Keratinocyte (primary cell): ENCODE measurements around the gene HIGD2A. TPM values are rescaled to one million over a fixed set of nuclear protein-coding genes. Genes with fewer than 3 reads are reported as not detected.

Experiments
- DNase-seq: peaks from one replicate; pipeline ENCODE4 v3.0.0-alpha.2; 2011; ENCODE audit warnings: low read depth, missing footprints, low spot score
- FAIRE-seq: peaks from 2 replicates; lab custom pipeline; 2011; peaks lifted over from hg19 to GRCh38; lab: Jason Lieb, UNC
- H2AFZ ChIP-seq: 2 replicates; pipeline ENCODE4 v1.6.0; 2012; ENCODE audit warnings: low read length, control low read depth, inconsistent platforms; ENCODE audit not compliant: control insufficient read depth
- H3K27ac ChIP-seq: 2 replicates; pipeline ENCODE4 v1.5.1; 2011; ENCODE audit warnings: low read length; ENCODE audit not compliant: control insufficient read depth, insufficient read depth
- H3K27me3 ChIP-seq: 3 replicates; pipeline ENCODE4 v1.6.0; 2011; ENCODE audit warnings: low read length; ENCODE audit not compliant: control insufficient read depth, insufficient read depth; ENCODE audit errors: extremely low read depth
- H3K36me3 ChIP-seq, 2 experiments: 2 replicates in 1 of 2; 3 replicates in 1 of 2; pipeline ENCODE4 v1.5.1; 2011; ENCODE audit warnings: low read length in 2 of 2, mild to moderate bottlenecking in 1 of 2; ENCODE audit not compliant: control insufficient read depth in 2 of 2, insufficient read depth in 2 of 2; ENCODE audit errors: extremely low read depth in 1 of 2
- H3K4me1 ChIP-seq: 3 replicates; pipeline ENCODE4 v1.5.1; 2011; ENCODE audit warnings: low read length; ENCODE audit not compliant: control insufficient read depth, insufficient read depth; ENCODE audit errors: extremely low read depth
- H3K4me2 ChIP-seq: 3 replicates; pipeline ENCODE4 v1.6.0; 2011; ENCODE audit warnings: low read depth, low read length; ENCODE audit not compliant: control insufficient read depth, insufficient read depth; ENCODE audit errors: extremely low read depth
- H3K4me3 ChIP-seq, 3 experiments: fragments of 200-600 bp in 1 of 3; sonication (generic) in 1 of 3; 2 replicates in 2 of 3; 3 replicates in 1 of 3; pipeline ENCODE4 v1.5.1; 2011 to 2016; ENCODE audit warnings: low read length in 3 of 3, mild to moderate bottlenecking in 3 of 3, control low read depth in 2 of 3, inconsistent platforms in 1 of 3, low read depth in 1 of 3, mixed read lengths in 1 of 3, mixed run types in 1 of 3, moderate library complexity in 1 of 3; ENCODE audit not compliant: control insufficient read depth in 2 of 3, insufficient read depth in 2 of 3; ENCODE audit errors: extremely low read depth in 1 of 3
- H3K79me2 ChIP-seq: 2 replicates; pipeline ENCODE4 v1.6.0; 2012; ENCODE audit warnings: low read length; ENCODE audit not compliant: control insufficient read depth, insufficient read depth
- H3K9ac ChIP-seq: 3 replicates; pipeline ENCODE4 v1.6.0; 2011; ENCODE audit warnings: low read length; ENCODE audit not compliant: control insufficient read depth, insufficient read depth; ENCODE audit errors: extremely low read depth
- H3K9me1 ChIP-seq: 3 replicates; pipeline ENCODE4 v1.6.0; 2011; ENCODE audit warnings: low read length; ENCODE audit not compliant: control insufficient read depth, insufficient read depth; ENCODE audit errors: extremely low read depth
- H3K9me3 ChIP-seq: 2 replicates; pipeline ENCODE4 v1.5.1; 2012; ENCODE audit warnings: low read depth, low read length; ENCODE audit not compliant: control insufficient read depth
- H4K20me1 ChIP-seq: 3 replicates; pipeline ENCODE4 v1.6.0; 2011; ENCODE audit warnings: low read length; ENCODE audit not compliant: control insufficient read depth, insufficient read depth; ENCODE audit errors: extremely low read depth
- EZH2 ChIP-seq: IDR thresholded peaks from one replicate; pipeline ENCODE4 v1.6.1; 2012; ENCODE audit warnings: inconsistent platforms, mild to moderate bottlenecking, low read length, moderate library complexity
- dilution Hi-C: fragments of 300-500 bp; cut with MboI; formaldehyde crosslinking; loops from one replicate; pipeline ENCODE4 v1.7.0; 2020; ENCODE audit warnings: low sequenced_read_pairs; ENCODE audit not compliant: extremely low pct_ligation_motif_present
- polyA plus RNA-seq, 5 experiments: library from polyadenylated mRNA; depleted of rRNA in 3 of 5; stranded (reverse) in 3 of 5; stranded (forward) in 1 of 5; unstranded in 1 of 5; fragments of >200 nt; gene quantifications; 1 replicate in 1 of 5; 2 replicates in 3 of 5; 3 replicates in 1 of 5; pipeline versions ENCODE4 v1.2.1 to v1.2.3, GENCODE V29; 2011 to 2012; ENCODE audit warnings: missing spikeins in 2 of 5, low read depth in 1 of 5, low replicate concordance in 1 of 5
- TF ChIP-seq, protein P1 (sequence below), 3 experiments: IDR thresholded peaks in 1 of 3; conservative IDR thresholded peaks in 1 of 3; optimal IDR thresholded peaks in 1 of 3; 2 replicates in 2 of 3; 3 replicates in 1 of 3; pipeline versions ENCODE3 to v1.5.1; 2011; ENCODE audit warnings: low read length in 3 of 3, mild to moderate bottlenecking in 3 of 3, moderate library complexity in 2 of 3, control low read depth in 1 of 3, inconsistent platforms in 1 of 3; ENCODE audit not compliant: insufficient read depth in 2 of 3; ENCODE audit errors: extremely low read depth in 1 of 3

The HIGD2A gene
- polyA plus RNA-seq, 1 donor (not counting 4 experiments of a cell fraction or from before 2014, with no cell fraction given): 74.6 TPM

DNA sequence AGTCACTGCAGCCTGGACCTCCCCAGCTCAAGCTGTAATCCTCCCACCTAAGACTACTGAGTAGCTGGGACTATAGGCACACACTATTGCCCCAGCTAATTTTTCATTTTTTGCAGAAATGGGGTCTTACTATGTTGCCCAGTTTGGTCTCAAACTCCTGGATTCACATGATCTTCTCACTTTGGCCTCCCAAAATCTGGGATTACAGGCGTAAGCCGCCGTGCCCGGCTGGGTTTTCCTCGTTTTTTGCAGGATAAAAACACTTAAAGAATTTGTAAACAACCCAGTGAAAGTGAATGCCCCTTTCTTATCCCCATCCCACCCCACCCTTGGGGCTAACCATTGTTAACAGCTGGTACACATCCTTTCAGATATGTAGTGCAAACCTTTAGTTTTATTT lies 20.0 kb downstream of the HIGD2A start:
- Histone ChIP-seq H3K27me3 (no peaks in the 10 kb centered on the region), H4K20me1 (peaks cover 11% of the 10 kb centered on the region), H2AFZ (no peak overlapping the region), H3K36me3 (peaks cover 33 to 36% of the 10 kb centered on the region in 2 experiments), H3K9me3 (no peaks in the 10 kb centered on the region), H3K4me1 (peaks cover 41% of the 10 kb centered on the region), H3K9ac (no peak overlapping the region), H3K9me1 (no peaks in the 10 kb centered on the region), H3K4me3 (no peak overlapping the region), H3K4me2 (no peak overlapping the region), H3K79me2 (peaks cover 68% of the 10 kb centered on the region), H3K27ac (no peak overlapping the region)
- FAIRE-seq (no peak), DNase-seq (no peak)
- dilution Hi-C loops: no loop called here
- TF ChIP-seq, protein P1, sequence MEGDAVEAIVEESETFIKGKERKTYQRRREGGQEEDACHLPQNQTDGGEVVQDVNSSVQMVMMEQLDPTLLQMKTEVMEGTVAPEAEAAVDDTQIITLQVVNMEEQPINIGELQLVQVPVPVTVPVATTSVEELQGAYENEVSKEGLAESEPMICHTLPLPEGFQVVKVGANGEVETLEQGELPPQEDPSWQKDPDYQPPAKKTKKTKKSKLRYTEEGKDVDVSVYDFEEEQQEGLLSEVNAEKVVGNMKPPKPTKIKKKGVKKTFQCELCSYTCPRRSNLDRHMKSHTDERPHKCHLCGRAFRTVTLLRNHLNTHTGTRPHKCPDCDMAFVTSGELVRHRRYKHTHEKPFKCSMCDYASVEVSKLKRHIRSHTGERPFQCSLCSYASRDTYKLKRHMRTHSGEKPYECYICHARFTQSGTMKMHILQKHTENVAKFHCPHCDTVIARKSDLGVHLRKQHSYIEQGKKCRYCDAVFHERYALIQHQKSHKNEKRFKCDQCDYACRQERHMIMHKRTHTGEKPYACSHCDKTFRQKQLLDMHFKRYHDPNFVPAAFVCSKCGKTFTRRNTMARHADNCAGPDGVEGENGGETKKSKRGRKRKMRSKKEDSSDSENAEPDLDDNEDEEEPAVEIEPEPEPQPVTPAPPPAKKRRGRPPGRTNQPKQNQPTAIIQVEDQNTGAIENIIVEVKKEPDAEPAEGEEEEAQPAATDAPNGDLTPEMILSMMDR (optimal IDR thresholded peaks at IDR 0.05 in 1 of 3, IDR thresholded peaks at IDR 0.05 in 1 of 3, conservative IDR thresholded peaks at IDR 0.05 in 1 of 3; ENCODE audit: extremely low read depth in 1 of 3, insufficient read depth in 2 of 3, low read length in 3 of 3): no peak

DNA sequence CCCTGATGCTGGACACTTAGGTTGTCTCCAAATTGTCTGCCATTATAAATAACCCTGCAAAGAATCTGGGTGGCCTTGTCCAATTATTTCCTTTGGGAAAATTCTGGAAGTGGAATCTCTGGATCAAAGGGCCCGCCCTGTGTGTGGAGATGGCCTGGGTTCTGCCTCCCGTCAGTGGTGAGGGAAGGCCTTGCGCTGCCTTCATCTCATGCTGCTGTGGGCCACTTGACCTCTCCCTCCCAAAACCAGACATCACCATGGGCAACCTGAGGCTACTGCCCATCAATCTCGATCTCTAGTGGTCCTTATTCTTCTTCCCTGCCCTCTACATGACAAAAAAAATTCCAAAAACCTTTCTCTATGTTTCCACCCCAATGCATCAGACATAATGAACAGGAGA lies 21.2 kb downstream of the HIGD2A start:
- H3K27ac ChIP-seq: no peak overlapping the region
- H3K4me2 ChIP-seq: no peak overlapping the region
- no peak overlapping the region for H3K4me3 ChIP-seq
- DNase-seq: no peak
- H3K36me3 ChIP-seq: peaks cover 28 to 36% of the 10 kb centered on the region in 2 experiments
- H3K9me1 ChIP-seq: no peaks in the 10 kb centered on the region
- peaks cover 46% of the 10 kb centered on the region for H3K4me1 ChIP-seq
- peaks cover 72% of the 10 kb centered on the region for H3K79me2 ChIP-seq
- H4K20me1 ChIP-seq: peaks cover 11% of the 10 kb centered on the region
- H2AFZ ChIP-seq: no peak overlapping the region
- H3K27me3 ChIP-seq: no peaks in the 10 kb centered on the region
- H3K9ac ChIP-seq: no peak overlapping the region
- TF ChIP-seq, protein P1 (optimal IDR thresholded peaks at IDR 0.05 in 1 of 3, IDR thresholded peaks at IDR 0.05 in 1 of 3, conservative IDR thresholded peaks at IDR 0.05 in 1 of 3; ENCODE audit: extremely low read depth in 1 of 3, insufficient read depth in 2 of 3, low read length in 3 of 3): no peak
- no peak for TF ChIP-seq EZH2
- dilution Hi-C loops: no loop called here
- FAIRE-seq: peak; percentile 39
- no peaks in the 10 kb centered on the region for H3K9me3 ChIP-seq
